GM13976 (cell line): ENCODE data around the gene TCP10L.
"Not testable (repeated sequence)": the region's sequence is repeated elsewhere in the genome, so short reads cannot be mapped to it uniquely, and the experiment has no call there.

Experiments used
- DNase-seq: peaks from one replicate; pipeline ENCODE4 v3.0.0; 2012; ENCODE audit warnings: low spot score
- CTCF ChIP-seq: IDR thresholded peaks from 2 replicates; pipeline ENCODE4 v1.5.1; 2012; ENCODE audit warnings: borderline replicate concordance, mild to moderate bottlenecking; ENCODE audit not compliant: insufficient read depth; ENCODE audit errors: extremely low read depth, missing control alignments, control extremely low read depth
- in situ Hi-C: fragments of 300-500 bp; cut with MboI; formaldehyde crosslinking; loops from one replicate; pipeline ENCODE4 v1.12.0; 2022; ENCODE audit warnings: low sequenced_read_pairs, mixed read lengths, inconsistent platforms; ENCODE audit not compliant: unreplicated experiment

TCP10L gene

GRCh38 chr21:32548978-32549377 is 36.3 kb downstream of the TCP10L start:
- in situ Hi-C loops: no loop called here
- no peak for TF ChIP-seq CTCF
- DNase-seq: no peak

GRCh38 chr21:32547018-32547417 is 38.3 kb downstream of the TCP10L start:
- in situ Hi-C loops: no loop called here
- no peak for DNase-seq
- no peak for TF ChIP-seq CTCF

DNA sequence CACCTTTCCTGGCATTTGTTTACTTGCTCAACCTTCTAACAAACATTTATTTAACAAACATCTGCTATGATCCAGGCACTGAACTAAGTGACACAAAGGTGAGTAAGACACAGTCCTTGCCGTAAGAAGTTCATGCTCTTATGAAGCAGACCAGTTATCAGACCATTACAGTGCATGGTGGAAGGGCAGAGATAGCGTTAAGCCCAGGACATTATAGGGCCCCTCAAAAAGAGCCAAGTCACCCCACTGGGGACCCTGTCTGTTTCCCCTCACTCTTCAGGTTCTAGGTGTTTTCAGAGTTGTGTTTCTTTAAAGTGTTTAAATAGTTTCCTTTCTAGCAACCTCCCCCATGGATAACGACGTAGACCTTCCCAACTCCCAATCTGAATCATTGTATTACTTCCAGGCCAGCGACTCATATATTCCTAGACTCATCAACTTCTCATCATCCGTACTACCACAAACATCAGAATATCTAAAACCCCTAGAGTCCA is 39.3 kb downstream of the TCP10L start:
- TF ChIP-seq CTCF: no peak
- DNase-seq: no peak
- in situ Hi-C loops: no loop called here

DNA sequence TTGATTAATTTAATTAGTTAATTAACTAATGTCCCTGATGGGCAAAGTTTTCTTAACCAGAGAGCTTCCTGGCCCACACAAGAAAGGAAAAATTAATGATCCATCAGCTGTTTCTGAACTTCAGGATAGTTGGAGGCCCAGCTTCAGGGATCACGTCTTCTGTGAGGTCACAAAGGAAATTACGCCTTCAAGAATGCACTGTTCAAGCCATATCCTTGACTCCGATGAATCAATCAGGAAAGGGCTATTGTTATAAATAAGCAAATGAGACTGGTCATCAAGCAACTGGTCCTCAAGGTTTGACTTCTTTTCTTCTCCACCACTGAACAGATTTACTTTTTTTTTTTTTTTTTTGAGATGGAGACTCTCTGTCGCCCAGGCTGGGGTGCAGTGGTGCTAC is 40.6 kb downstream of the TCP10L start:
- no peak for TF ChIP-seq CTCF
- in situ Hi-C loops: no loop called here
- no peak for DNase-seq

DNA sequence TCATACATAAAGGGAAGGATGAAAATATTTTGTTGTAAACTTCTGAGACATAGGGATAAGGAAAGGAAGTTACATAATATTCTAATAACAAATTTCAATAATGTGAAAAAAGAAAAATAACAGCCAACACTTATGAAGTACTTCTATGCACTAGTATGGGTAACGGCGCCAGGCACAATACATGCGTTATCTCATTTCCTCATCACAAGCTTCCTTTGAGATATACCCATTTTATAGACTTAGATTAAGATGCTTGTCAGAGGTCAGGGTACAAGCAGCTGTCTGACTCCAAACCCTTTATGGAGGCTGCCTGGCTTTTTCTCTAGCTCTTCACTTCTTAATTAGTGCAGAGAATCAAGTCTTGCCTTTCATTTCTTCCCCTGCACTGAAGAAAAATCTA is 41.3 kb downstream of the TCP10L start:
- DNase-seq: no peak
- TF ChIP-seq CTCF: no peak
- in situ Hi-C loops: no loop called here

- DNase-seq, in situ Hi-C loops: not testable (repeated sequence)
These were observed 42.3 kb downstream of the TCP10L start for GRCh38 chr21:32543056-32543455.

GRCh38 chr21:32539378-32539777 is 45.9 kb downstream of the TCP10L start:
- in situ Hi-C loops: no loop called here
- TF ChIP-seq CTCF: no peak
- no peak for DNase-seq
